Thoracic aorta (tissue), 2 donors: ENCODE data around the gene FGF7. TPM values are rescaled to one million over a fixed set of nuclear protein-coding genes. Genes with fewer than 3 reads are reported as not detected.

Experiments
- ATAC-seq: fragments of 150-250 bp; one replicate; pipeline ENCODE4 v1.8.0; 2017; ENCODE audit warnings: low read depth; ENCODE audit not compliant: insufficient number of reproducible peaks, low FRiP score
- DNase-seq: peaks from one replicate; pipeline ENCODE4 v3.0.0-alpha.2; 2020; ENCODE audit warnings: low spot score
- H3K27ac ChIP-seq, 2 donors: fragments of 200-600 bp; sonication (generic); 1 replicate in 1 of 2; 2 replicates in 1 of 2; pipeline ENCODE4 v1.5.1; 2016; ENCODE audit warnings: mild to moderate bottlenecking in 2 of 2, moderate library complexity in 2 of 2
- H3K27me3 ChIP-seq: fragments of 200-600 bp; sonication (generic); replicated peaks from 2 replicates; pipeline ENCODE4 v1.6.0; 2016; ENCODE audit warnings: mild to moderate bottlenecking; ENCODE audit not compliant: insufficient read depth
- H3K36me3 ChIP-seq: fragments of 200-600 bp; sonication (generic); one replicate; pipeline ENCODE4 v1.5.1; 2016
- H3K4me1 ChIP-seq, 2 donors: fragments of 200-600 bp; sonication (generic); 1 replicate in 1 of 2; 2 replicates in 1 of 2; pipeline versions ENCODE4 v1.5.1 to v1.6.0; 2016; ENCODE audit warnings: low read depth in 2 of 2, mild to moderate bottlenecking in 1 of 2; ENCODE audit not compliant: control insufficient read depth in 1 of 2
- H3K4me3 ChIP-seq: fragments of 200-600 bp; sonication (generic); 2 replicates; pipeline ENCODE4 v1.5.1; 2016; ENCODE audit warnings: mild to moderate bottlenecking
- H3K9me3 ChIP-seq: fragments of 200-600 bp; sonication (generic); 2 replicates; pipeline ENCODE4 v1.5.1; 2016
- total RNA-seq, 2 donors: library from RNA; depleted of rRNA; stranded (reverse); fragments of >200 nt; gene quantifications; one replicate each; pipeline versions ENCODE4 v1.1.0 to v1.2.3, GENCODE V29; 2016
- TF ChIP-seq, protein P1 (sequence below): fragments of 200-600 bp; sonication (generic); IDR thresholded peaks from one replicate; pipeline ENCODE4 v1.5.1; 2019; ENCODE audit warnings: antibody characterized with exemption

The FGF7 gene
- total RNA-seq, 2 donors from 2014 or later = 12.7 to 63.6 TPM

DNA sequence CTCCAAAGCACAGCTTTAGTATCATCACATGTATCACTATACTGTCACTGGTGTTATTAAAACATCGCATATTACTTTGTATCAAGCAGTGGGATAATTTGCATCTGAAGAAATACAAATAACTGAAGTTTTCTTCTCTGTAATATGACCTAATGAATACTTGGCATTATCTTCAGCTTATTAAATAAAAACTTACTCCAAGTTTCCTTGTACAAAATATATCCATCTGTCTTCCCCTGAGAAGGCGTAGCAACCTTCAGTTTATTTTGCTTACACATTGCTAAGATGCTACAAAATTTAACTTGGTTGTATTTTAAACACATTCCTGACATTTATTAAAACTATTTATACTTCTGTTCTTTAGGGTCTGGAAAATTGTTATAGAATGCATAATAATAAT lies 13.7 kb downstream of the FGF7 start:
- Histone ChIP-seq H3K4me3 (no peak overlapping the region), H3K27ac (no peak overlapping the region), H3K36me3 (no peaks in the 10 kb centered on the region), H3K27me3 (no peaks in the 10 kb centered on the region), H3K9me3 (no peaks in the 10 kb centered on the region), H3K4me1 (peaks cover 13 to 28% of the 10 kb centered on the region in 2 donors)
- ATAC-seq (no peak), DNase-seq (no peak)
- TF ChIP-seq, protein P1, sequence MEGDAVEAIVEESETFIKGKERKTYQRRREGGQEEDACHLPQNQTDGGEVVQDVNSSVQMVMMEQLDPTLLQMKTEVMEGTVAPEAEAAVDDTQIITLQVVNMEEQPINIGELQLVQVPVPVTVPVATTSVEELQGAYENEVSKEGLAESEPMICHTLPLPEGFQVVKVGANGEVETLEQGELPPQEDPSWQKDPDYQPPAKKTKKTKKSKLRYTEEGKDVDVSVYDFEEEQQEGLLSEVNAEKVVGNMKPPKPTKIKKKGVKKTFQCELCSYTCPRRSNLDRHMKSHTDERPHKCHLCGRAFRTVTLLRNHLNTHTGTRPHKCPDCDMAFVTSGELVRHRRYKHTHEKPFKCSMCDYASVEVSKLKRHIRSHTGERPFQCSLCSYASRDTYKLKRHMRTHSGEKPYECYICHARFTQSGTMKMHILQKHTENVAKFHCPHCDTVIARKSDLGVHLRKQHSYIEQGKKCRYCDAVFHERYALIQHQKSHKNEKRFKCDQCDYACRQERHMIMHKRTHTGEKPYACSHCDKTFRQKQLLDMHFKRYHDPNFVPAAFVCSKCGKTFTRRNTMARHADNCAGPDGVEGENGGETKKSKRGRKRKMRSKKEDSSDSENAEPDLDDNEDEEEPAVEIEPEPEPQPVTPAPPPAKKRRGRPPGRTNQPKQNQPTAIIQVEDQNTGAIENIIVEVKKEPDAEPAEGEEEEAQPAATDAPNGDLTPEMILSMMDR = no peak

GRCh38 chr15:49438962-49439631 lies 16.1 kb downstream of the FGF7 start:
- DNase-seq = no peak
- no peak for ATAC-seq
- Histone ChIP-seq H3K27ac (no peak overlapping the region), H3K4me1 (peaks cover 13 to 28% of the 10 kb centered on the region in 2 donors), H3K27me3 (no peaks in the 10 kb centered on the region), H3K36me3 (no peaks in the 10 kb centered on the region), H3K4me3 (no peak overlapping the region), H3K9me3 (no peaks in the 10 kb centered on the region)
- TF ChIP-seq, protein P1 = no peak

DNA sequence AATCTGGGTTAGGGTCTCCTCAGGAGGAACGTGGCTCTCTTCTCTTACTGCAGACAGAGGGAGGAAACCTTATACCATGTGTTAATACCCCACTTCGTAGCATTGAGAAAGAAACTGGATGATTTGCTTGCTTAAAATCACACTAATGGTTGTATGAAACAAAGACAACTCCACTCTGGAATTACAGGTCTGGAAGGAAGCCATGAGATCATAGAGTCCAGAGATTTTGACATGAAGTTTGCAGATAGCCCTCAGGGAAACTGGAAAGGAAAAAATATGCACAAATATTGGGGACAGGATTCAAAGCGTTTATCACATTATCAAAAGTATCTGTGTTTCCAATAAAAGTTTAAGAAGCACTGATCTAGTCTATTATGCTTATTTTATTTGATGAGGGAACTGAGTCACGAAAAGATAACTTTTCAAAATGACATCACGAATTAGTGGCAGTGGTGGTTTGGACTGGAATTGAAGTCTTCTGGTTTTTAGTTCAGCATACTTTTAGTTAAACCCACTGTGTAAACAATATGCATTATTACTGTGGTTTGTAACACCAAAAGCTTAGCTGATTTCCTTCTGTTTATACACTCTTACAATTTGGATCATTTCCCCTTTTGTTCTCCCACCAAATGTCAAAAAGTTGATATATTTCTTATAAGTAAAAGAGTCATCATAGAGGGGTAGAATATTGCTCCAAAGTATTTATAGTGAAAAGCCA lies 16.8 kb downstream of the FGF7 start:
- DNase-seq (no peak), ATAC-seq (no peak)
- TF ChIP-seq, protein P1 = no peak
- Histone ChIP-seq H3K4me1 (peaks cover 13 to 28% of the 10 kb centered on the region in 2 donors), H3K27ac (no peak overlapping the region), H3K36me3 (no peaks in the 10 kb centered on the region), H3K27me3 (no peaks in the 10 kb centered on the region), H3K4me3 (no peak overlapping the region), H3K9me3 (no peaks in the 10 kb centered on the region)

GRCh38 chr15:49441356-49441755 lies 18.3 kb downstream of the FGF7 start:
- DNase-seq (no peak), ATAC-seq (no peak)
- no peaks in the 10 kb centered on the region for H3K27me3 ChIP-seq
- no peaks in the 10 kb centered on the region for H3K9me3 ChIP-seq
- TF ChIP-seq, protein P1 = no peak
- H3K36me3 ChIP-seq = no peaks in the 10 kb centered on the region
- no peak overlapping the region for H3K27ac ChIP-seq
- H3K4me3 ChIP-seq = no peak overlapping the region
- H3K4me1 ChIP-seq = peaks cover 13 to 24% of the 10 kb centered on the region in 2 donors

DNA sequence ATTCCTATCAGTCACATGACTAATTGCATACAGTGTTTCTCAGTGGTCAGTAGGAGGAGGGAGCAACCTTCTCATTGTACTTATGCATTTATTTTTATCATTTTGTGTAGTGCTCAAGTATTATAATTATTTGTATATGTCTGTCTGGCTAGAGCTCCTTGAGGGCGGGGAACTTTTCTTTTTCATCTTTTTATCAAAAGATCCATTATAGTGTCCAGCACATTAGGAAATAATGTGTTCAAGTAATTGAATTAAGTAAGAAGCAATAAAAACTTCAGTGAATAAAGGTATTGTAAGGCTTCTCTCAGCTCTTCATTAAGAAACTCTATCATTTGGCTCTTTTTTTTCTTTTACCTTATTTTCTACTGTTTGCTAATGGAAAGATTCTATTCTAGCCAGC lies 18.8 kb downstream of the FGF7 start:
- Histone ChIP-seq H3K4me3 (no peak overlapping the region), H3K36me3 (no peaks in the 10 kb centered on the region), H3K4me1 (peaks cover 13 to 19% of the 10 kb centered on the region in 2 donors), H3K27me3 (no peaks in the 10 kb centered on the region), H3K27ac (no peak overlapping the region), H3K9me3 (no peaks in the 10 kb centered on the region)
- no peak for DNase-seq
- ATAC-seq = no peak
- TF ChIP-seq, protein P1 = no peak
